GM18867 (cell line): ENCODE results near the gene RUBCN.
"Not testable (repeated sequence)": the region's sequence is repeated elsewhere in the genome, so short reads cannot be mapped to it uniquely, and the experiment has no call there.

ENCODE experiments used
- ATAC-seq: cut with Tn5 transposase; IDR thresholded peaks from one replicate; pipeline ENCODE4 v1.9.1; 2021; ENCODE audit warnings: mild to moderate bottlenecking, moderate library complexity; ENCODE audit not compliant: unreplicated experiment

RUBCN gene

GRCh38 chr3:197734667-197735318, 1.9 kb downstream of the RUBCN start:
- peak; percentile 38 for ATAC-seq

- ATAC-seq, result no peak
These were observed 3.7 kb downstream of the RUBCN start for GRCh38 chr3:197733042-197733441.

- not testable (repeated sequence) for ATAC-seq
These were observed 5.2 kb downstream of the RUBCN start for GRCh38 chr3:197731483-197731882.

GRCh38 chr3:197730770-197731169, 5.9 kb downstream of the RUBCN start:
- not testable (repeated sequence) for ATAC-seq

- ATAC-seq, result peak; percentile 22
These were observed 6.5 kb downstream of the RUBCN start for GRCh38 chr3:197730200-197730599.

GRCh38 chr3:197728487-197728886, 8.2 kb downstream of the RUBCN start:
- no peak for ATAC-seq

GRCh38 chr3:197727878-197728277, 8.8 kb downstream of the RUBCN start:
- not testable (repeated sequence) for ATAC-seq

GRCh38 chr3:197722734-197723133, 14.0 kb downstream of the RUBCN start:
- no peak for ATAC-seq

- no peak for ATAC-seq
These were observed 16.0 kb downstream of the RUBCN start for GRCh38 chr3:197720694-197721093.

GRCh38 chr3:197718891-197719290, 17.8 kb downstream of the RUBCN start:
- no peak for ATAC-seq

- no peak for ATAC-seq
These were observed 22.5 kb downstream of the RUBCN start for GRCh38 chr3:197714251-197714650.

GRCh38 chr3:197713477-197713822, 23.3 kb downstream of the RUBCN start:
- peak; percentile 11 for ATAC-seq

- ATAC-seq, result peak; percentile 85
These were observed 24.6 kb downstream of the RUBCN start for GRCh38 chr3:197711973-197712707.

- not testable (repeated sequence) for ATAC-seq
These were observed 25.7 kb downstream of the RUBCN start for GRCh38 chr3:197710965-197711364.

GRCh38 chr3:197709135-197709534, 27.6 kb downstream of the RUBCN start:
- no peak for ATAC-seq

GRCh38 chr3:197706658-197707057, 30.0 kb downstream of the RUBCN start:
- ATAC-seq, result peak; percentile 59

- ATAC-seq, result no peak
These were observed 34.9 kb downstream of the RUBCN start for GRCh38 chr3:197701841-197702240.

GRCh38 chr3:197700095-197700494, 36.6 kb downstream of the RUBCN start:
- ATAC-seq, result no peak

GRCh38 chr3:197697355-197697754, 39.3 kb downstream of the RUBCN start:
- ATAC-seq, result no peak

- no peak for ATAC-seq
These were observed 42.5 kb downstream of the RUBCN start for GRCh38 chr3:197694251-197694650.

GRCh38 chr3:197692641-197693040, 44.1 kb downstream of the RUBCN start:
- ATAC-seq, result no peak

GRCh38 chr3:197690754-197691153, 46.0 kb downstream of the RUBCN start:
- ATAC-seq, result no peak

- ATAC-seq, result no peak
These were observed 49.1 kb downstream of the RUBCN start for GRCh38 chr3:197687570-197687969.
